Gastrocnemius medialis (tissue), 4 donors: ENCODE measurements around the gene SNRPB2.

ENCODE experiments used
- CTCF ChIP-seq, 5 experiments: fragments of 450-650 bp in 3 of 5; fragments of 200-600 bp in 2 of 5; sonication (generic) in 2 of 5; IDR thresholded peaks in 4 of 5; conservative IDR thresholded peaks in 1 of 5; 1 replicate in 4 of 5; 2 replicates in 1 of 5; pipeline ENCODE4 v1.5.1; 2016 to 2019; ENCODE audit warnings: antibody characterized with exemption in 5 of 5, mild to moderate bottlenecking in 3 of 5, moderate library complexity in 3 of 5
- POLR2A ChIP-seq, 2 donors: fragments of 450-650 bp; IDR thresholded peaks; one replicate each; pipeline ENCODE4 v1.6.1; 2017; ENCODE audit warnings: antibody characterized with exemption in 2 of 2, mild to moderate bottlenecking in 2 of 2, moderate library complexity in 2 of 2

DNA sequence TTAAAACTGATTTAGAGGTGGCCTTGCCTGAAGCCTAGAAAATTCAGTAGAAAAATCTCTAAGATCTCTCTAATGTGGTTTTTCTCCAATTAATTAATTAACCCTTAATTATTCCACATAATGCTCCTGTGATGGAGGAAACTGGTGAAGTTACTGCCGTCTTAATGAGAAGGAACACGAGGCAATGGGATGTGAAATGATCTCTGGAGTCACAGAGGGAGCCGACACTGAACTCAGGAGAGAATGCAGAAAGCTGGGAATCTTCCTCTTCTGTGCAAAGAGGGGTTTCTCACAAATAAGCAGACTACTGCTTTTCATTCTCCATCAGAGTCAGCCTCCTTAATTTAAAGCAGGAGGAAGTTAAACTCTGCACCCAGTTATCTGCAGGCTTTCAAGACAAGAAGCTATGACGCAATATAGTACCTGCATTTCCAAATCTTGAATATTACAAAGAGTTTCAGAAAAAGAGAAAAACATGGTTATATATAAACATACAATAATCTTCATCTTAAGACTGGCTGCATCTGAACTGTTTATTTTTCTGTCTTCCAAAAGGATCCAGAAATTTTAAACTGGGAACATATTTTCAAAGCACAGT is 18.1 kb upstream of the SNRPB2 start:
- TF ChIP-seq CTCF (IDR thresholded peaks at IDR 0.05 in 4 of 5, conservative IDR thresholded peaks at IDR 0.05 in 1 of 5) (no peak), POLR2A (IDR thresholded peaks at IDR 0.05) (no peak)
